ENCODE results near the gene DBT. TPM values are rescaled to one million over a fixed set of nuclear protein-coding genes. Genes with fewer than 3 reads are reported as not detected.

Gene DBT
- total RNA-seq, 3 donors from 2014 or later, result 12.4 to 20.7 (median 14.6) TPM

DNA sequence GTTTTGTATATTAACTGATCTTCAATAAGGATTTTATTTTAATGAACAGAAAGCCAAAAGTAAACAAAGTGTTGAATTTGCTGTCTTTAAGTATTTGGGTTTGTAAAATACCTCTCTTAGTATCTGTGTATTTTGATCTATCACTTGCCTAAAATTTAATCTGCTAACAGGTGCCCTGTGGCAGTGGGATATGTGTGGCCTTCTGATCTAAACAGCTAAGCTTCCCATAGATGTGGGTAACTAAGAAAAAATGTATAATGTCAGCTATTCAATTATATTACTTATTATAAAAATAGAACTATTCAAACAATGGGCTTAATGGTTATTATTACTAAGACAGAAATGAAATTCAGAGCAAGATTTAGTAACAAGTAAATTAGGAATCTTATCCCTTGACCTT lies 86.8 kb downstream of the DBT start:
- no peak for ATAC-seq
- TF ChIP-seq CTCF (IDR thresholded peaks at IDR 0.05), result no peak
- no peak for DNase-seq
- no peaks in the 10 kb centered on the region for H3K9me3 ChIP-seq
- H3K36me3 ChIP-seq (ENCODE audit: low read depth), result no peaks in the 10 kb centered on the region
- no peak overlapping the region for H3K4me3 ChIP-seq
- intact Hi-C loops (cut with DNase I, micrococcal nuclease), result no loop called here
- no peaks in the 10 kb centered on the region for H3K4me1 ChIP-seq (ENCODE audit: low read depth)

- ATAC-seq (no peak), DNase-seq (no peak)
- no peaks in the 10 kb centered on the region for H3K9me3 ChIP-seq
- H3K4me3 ChIP-seq, result no peak overlapping the region
- no peaks in the 10 kb centered on the region for H3K36me3 ChIP-seq (ENCODE audit: low read depth)
- intact Hi-C loops (cut with DNase I, micrococcal nuclease), result no loop called here
- no peak for TF ChIP-seq CTCF (IDR thresholded peaks at IDR 0.05)
- no peaks in the 10 kb centered on the region for H3K4me1 ChIP-seq (ENCODE audit: low read depth)
These were observed 97.4 kb downstream of the DBT start for GRCh38 chr1:100152271-100152670.

DNA sequence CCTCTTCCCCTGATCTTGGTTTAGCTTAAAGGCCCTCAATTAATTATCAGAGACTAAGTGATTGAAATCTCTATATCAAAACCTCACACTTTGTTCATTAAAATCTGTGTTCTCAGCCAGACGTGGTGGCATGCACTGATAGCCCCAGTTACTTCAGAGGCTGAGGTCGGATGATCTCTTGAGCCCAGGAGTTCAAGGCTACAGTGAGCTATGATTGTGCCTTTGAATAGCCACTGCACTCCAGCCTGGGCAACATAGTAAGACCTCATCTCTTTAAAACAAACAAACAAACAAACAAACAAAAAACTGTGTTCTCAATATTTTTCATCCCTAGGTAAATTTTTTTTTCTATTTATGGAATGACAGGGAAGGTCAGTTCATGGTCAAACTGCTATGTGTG lies 98.0 kb downstream of the DBT start:
- Histone ChIP-seq H3K36me3 (ENCODE audit: low read depth) (no peaks in the 10 kb centered on the region), H3K9me3 (no peaks in the 10 kb centered on the region), H3K4me1 (ENCODE audit: low read depth) (no peaks in the 10 kb centered on the region), H3K4me3 (no peak overlapping the region)
- no peak for DNase-seq
- intact Hi-C loops (cut with DNase I, micrococcal nuclease), result no loop called here
- TF ChIP-seq CTCF (IDR thresholded peaks at IDR 0.05), result no peak
- no peak for ATAC-seq

DNA sequence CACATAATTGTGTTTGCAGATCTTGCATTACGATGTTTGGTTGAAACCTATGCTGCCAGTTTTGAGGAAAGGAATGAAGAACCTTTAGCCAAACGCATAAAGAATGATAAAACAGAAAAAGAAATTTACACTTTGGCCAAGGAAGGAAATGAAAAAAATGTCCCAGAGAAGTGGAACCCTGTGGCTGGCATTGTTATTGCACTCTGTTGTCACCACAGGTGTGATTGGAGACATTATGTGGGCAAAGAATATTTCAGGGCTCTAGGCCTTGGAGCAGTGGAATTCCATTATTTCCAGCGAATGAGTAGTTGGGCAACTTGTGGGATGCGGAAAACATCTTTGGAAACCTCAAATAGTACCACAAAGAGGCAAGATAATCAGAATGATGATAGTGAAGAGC lies 101.8 kb downstream of the DBT start:
- Histone ChIP-seq H3K9me3 (no peaks in the 10 kb centered on the region), H3K4me3 (no peak overlapping the region), H3K4me1 (ENCODE audit: low read depth) (no peaks in the 10 kb centered on the region), H3K36me3 (ENCODE audit: low read depth) (peaks cover 12% of the 10 kb centered on the region)
- ATAC-seq (no peak), DNase-seq (no peak)
- TF ChIP-seq CTCF (IDR thresholded peaks at IDR 0.05), result no peak
- intact Hi-C loops (cut with DNase I, micrococcal nuclease), result no loop called here

GRCh38 chr1:100146958-100147357 lies 102.7 kb downstream of the DBT start:
- Histone ChIP-seq H3K36me3 (ENCODE audit: low read depth) (peaks cover 12% of the 10 kb centered on the region), H3K4me3 (no peak overlapping the region), H3K4me1 (ENCODE audit: low read depth) (no peaks in the 10 kb centered on the region), H3K9me3 (no peaks in the 10 kb centered on the region)
- DNase-seq, result no peak
- no peak for ATAC-seq
- TF ChIP-seq CTCF (IDR thresholded peaks at IDR 0.05), result no peak
- intact Hi-C loops (cut with DNase I, micrococcal nuclease), result no loop called here

DNA sequence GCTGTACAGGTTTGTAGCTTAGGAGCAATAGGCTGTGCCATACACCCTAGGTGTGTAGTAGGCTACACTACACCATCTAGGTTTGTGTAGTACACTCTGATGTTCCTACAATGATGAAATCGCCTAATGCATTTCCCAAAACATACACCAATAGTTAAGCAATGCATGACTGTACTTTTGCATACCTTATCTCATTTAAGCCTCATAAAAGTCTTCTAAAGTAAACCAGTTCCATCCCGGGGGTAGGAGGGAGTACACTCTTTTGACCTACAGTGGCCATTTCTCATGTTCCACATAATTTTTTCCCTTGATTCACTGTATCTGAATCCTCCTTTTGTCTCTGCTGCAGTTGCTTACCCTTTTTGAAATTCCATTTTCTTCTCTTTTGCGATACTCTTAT lies 104.5 kb downstream of the DBT start:
- intact Hi-C loops (cut with DNase I, micrococcal nuclease), result no loop called here
- ATAC-seq, result no peak
- no peak for TF ChIP-seq CTCF (IDR thresholded peaks at IDR 0.05)
- Histone ChIP-seq H3K4me1 (ENCODE audit: low read depth) (no peaks in the 10 kb centered on the region), H3K36me3 (ENCODE audit: low read depth) (peaks cover 17% of the 10 kb centered on the region), H3K9me3 (no peaks in the 10 kb centered on the region), H3K4me3 (no peak overlapping the region)
- DNase-seq, result no peak
